Frontal cortex (tissue), 4 donors: ENCODE results near the gene ZNF385B. TPM values are rescaled to one million over a fixed set of nuclear protein-coding genes. Genes with fewer than 3 reads are reported as not detected.
"Not testable (repeated sequence)": the region's sequence is repeated elsewhere in the genome, so short reads cannot be mapped to it uniquely, and the experiment has no call there.

ENCODE experiments used
- DNase-seq, 2 donors: peaks; one replicate each; pipeline ENCODE4 v3.0.0; 2012; ENCODE audit warnings: low spot score in 2 of 2
- FAIRE-seq: peaks from 2 replicates; lab custom pipeline; 2012; peaks lifted over from hg19 to GRCh38; lab: Jason Lieb, UNC
- total RNA-seq: library from RNA; depleted of rRNA; stranded (reverse); fragments of >200 nt; gene quantifications from one replicate; pipeline ENCODE4 v1.2.3, GENCODE V29; 2014
- donor health status: control.
- donor health status: control.
- donor health status: control.

ZNF385B gene
- total RNA-seq, 1 donor from 2014 or later, result 7.7 TPM

DNA sequence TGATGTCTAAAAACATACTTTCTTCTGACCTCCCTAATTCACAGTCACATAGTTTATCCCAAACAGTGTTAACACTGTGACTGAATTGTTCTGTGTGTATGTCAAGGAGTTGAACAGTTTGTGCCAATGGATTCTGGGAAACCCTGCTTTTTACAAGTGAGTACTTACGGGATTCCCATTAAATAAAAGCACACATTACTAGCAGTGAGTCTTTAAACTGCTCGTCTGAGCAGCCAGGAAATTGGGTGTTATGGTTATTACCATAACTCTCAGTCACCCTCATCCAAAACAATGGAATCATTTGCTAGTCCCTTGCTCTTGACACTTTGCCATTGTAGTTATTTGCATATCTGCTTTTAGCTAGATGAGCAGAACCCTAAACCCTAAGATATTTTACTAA is 209.1 kb downstream of the ZNF385B start:
- DNase-seq (no peak), FAIRE-seq (no peak)

DNA sequence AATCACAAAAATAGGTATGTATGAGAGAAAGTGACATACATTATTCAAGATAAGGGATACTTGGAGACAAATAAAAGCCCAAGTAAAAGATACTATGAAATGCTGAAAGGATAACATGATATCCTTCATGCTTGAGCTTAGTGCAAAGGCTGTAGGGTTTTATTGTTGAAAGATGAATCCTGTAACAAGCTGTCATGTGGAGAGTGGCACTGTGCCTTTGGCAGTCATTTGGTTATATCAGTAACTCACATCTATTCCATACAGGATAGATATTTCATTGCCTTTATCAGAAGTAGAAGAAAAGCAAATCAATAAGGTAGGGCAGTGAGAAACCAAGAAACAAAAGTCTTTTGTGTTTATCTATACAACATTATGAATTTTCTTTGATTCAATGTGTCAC is 211.0 kb downstream of the ZNF385B start:
- no peak for FAIRE-seq
- DNase-seq, result no peak

DNA sequence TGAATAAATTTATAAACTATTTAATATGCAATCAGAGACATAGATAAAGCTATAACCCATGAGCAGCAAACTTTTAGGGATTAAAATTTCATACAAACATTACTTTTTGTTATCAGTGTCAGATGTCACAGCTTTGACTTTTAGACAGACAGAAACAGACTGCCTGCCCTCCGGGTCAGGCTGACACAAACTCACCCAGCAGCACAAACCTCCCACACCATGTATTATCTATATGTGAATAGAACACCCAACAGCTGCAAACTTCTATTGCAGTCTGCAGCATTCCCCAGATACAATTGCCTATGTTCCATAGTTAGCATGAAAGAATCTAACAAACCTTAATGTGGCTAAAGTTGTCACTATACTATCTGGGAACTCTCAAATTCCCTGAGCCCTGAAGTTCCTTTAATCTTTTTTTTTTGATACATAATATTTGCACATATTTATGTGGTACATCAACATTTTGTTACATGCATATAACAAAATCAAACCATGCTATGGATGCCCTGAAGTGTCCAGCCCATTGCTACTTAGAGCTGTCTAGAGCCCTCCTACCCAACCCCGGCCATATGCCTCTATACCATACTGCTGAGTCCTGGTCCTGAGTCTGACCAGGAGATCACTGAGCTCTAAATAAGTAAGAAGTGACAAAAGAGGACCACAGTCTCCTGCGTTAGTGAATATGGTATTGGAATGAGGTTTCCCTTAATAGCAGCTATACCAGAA is 214.4 kb downstream of the ZNF385B start:
- no peak for DNase-seq
- FAIRE-seq, result no peak

DNA sequence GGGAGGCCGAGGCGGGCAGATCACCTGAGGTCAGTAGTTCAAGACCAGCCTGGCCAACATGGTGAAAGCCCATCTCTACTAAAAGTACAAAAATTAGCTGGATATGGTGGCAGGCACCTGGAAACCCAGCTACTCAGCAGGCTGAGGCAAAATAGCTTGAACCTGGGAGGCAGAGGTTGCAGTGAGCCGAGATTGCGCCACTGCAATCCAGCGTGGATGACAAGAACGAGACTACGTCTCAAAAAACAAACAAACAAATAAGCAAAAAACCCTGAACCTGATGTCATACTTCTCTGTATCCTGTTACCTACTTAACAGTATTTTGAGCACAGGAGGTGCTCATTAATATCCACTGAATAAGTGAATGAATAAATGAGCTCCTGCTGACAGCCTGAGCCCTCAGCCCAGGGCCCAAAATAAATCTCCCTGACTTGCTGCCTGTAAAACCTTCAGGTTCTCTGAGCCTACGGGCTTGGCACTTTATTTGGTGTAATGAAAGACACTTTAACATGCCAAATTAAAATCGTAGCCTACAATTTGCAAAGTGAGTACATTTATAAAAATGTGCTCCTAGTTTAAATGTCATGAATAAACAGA is 215.1 kb downstream of the ZNF385B start:
- DNase-seq, result no peak
- no peak for FAIRE-seq

DNA sequence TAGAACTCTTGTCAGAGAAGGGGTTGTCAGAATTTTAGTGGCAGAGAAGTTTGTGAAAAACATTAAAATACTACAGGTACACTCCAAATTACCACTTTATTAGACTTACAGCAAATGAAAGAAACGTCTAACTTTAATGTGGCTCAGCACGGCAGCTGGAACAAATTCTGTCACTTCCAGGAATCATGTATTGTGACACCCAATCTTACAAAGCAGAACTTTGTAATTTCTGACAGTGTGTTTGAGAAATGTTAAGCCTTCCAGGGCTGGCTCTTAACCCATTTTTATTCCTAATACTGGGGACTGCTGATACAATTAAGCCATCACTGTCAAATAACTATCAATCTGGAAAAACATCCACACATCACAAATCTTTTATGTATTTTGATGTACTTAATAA is 216.4 kb downstream of the ZNF385B start:
- DNase-seq, result no peak
- FAIRE-seq, result no peak

DNA sequence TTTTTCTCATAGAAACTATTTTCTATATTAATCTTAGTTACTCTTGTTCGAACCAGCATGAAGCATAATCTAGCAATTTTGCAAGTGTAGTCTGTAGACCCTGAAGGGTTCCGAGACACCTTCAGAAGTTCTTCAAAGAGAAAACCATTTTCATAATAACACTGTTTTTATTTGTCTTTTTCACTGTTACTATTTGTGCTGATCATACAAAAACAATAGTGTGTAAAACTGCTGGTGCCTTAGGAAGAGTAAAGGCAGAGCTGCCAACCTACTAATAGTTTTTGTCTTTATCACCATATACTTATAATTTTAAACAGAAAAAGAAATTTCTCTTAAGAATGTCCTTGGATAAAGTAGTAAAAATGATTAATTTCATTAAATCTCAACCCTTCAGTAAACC is 218.9 kb downstream of the ZNF385B start:
- DNase-seq (no peak), FAIRE-seq (no peak)

DNA sequence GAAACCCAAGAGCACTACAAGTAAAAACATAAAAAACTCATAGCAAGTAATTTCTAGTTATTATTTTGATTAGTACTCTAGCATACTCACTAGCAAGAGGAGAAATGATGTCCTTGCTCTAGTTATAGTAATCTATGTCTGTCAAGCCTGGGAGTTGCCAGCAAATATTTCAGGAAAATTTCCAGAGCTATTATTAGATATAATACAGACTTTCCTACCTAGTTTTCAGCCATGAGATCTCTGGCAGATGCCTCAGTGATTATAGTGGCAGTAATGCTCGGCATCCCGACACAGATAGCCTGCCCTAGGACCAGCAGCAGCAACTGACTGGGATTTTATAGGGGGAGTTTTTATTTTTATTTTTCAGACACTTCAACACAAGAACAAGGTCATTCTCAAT is 224.4 kb downstream of the ZNF385B start:
- FAIRE-seq (no peak), DNase-seq (no peak)

DNA sequence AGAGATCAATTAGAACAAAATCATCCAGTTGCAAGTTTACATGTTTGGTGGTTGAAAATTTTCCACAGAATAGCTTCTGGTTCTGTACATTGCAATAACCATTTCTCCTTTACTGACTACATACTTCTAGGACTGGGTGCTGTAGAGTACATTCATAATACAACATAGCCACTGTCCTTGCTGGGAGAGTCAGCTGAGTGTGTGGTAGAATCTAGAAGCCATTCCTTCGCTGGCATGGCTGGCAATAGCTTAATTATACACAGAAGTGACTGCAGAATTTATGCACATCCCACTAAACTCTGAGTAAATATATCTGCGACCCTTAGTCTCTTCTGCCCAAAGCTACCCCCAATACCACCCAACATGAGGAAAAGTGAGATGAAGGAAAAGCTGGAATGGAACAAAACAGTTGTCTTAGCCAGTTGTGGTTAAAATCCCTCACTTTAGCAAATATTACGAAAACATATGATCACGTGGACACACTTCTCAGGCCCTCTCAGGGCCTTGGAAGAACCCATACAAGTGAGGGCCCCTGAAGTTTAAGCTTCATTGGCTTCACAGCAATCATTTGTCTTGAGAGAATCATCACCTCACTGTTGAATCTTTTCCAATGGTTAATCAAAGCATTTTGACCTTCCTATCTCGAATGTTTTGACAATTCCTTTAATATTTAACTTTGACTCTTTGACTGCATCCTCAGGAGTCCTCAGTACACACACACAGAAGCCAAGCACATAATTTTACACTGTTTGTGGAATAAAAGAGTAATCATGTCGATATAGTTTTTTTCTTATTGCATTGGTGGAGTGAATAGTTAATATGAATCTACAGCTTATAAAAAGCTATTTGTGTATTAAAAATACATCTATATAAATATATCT is 225.1 kb downstream of the ZNF385B start:
- DNase-seq, result no peak
- no peak for FAIRE-seq

DNA sequence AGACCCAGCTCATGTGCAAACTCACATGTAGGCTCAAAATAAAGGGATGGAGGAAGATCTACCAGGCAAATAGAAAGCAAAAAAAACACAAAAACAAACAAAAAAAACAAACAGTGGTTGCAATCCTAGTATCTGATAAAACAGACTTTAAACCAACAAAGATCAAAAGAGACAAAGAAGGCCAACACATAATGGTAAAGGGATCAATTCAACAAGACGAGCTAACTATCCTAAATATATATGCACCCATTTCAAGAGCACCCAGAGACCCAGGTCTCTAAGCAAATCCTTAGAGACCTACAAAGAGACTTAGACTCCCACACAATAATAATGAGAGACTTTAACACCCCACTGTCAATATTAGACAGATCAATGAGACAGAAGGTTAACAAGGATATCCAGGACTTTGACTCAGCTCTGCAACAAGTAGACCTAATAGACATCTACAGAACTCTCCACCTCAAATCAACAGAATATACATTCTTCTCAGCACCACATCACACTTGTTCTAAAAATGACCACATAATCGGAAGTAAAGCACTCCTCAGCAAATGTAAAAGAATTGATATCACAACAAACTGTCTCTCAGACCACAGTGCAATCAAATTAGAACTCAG is 229.5 kb downstream of the ZNF385B start:
- not testable (repeated sequence) for FAIRE-seq

DNA sequence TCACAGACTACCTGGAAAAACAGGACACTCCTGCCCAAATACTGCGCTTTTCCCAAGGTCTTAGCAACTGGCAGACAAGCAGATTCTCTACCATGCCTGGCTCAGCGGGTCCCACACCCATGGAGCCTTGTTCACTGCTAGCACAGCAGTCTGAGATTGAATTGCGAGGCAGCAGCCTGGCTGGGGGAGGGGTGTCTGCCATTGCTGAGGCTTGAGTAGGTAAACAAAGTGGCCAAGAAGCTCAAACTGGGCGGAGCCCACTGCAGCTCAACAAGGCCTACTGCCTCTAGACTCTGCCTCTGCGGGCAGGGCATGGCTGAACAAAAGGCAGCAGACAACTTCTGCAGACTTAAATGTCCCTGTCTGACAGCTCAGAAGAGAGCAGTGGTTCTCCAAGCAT is 231.6 kb downstream of the ZNF385B start:
- FAIRE-seq, DNase-seq: not testable (repeated sequence)

More for the DNA sequence above, 229.5 kb downstream of the ZNF385B start:
- not testable (repeated sequence) for DNase-seq

DNA sequence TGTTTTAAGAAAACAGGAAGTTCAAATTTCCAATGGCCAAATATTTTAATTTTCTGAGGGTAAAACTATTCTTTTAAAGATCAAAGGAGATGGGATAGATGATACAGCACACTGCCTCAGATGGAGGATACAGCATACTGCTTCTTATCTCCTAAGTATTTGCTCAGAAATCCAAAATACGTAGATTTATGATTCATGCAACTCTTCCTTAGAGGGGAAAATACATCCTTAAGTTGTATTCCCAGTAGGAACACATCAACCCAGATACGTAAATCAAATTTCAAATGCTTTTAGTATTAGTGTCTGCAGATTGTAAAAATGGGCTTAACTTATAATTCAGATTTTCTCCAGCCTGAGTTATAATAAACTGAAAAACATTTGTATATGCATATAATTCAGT is 235.2 kb downstream of the ZNF385B start:
- FAIRE-seq (no peak), DNase-seq (no peak)

DNA sequence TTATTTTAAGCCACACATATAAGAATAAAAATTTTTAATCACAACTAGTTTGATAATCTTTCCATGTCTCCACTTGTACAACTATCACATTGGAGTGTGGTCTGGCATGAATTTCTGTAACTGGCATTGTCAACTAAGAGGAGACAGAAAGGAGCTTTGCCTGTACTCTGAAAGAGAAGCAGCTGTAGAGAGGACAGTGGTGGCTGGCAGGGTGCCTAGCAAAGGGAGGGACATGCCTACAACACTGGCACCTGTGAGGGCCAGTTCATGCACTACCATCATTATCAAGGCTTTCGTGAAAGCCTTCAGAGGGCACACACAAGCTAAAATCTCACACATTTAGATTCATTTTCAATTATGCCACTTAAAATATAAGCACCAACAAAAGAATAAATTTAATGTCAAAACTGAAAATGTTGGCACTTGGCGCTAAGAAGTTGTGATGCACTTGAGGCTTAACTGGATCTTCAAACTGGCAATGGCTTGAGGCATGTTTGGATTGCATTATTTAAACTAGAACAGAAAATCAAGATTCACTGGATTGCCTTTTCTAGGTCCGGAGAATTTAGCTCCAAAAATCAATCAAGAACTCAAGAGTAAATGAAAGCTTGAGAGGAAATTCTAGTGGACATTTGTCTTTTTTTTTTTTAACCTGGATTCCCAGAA is 238.6 kb downstream of the ZNF385B start:
- no peak for DNase-seq
- no peak for FAIRE-seq

DNA sequence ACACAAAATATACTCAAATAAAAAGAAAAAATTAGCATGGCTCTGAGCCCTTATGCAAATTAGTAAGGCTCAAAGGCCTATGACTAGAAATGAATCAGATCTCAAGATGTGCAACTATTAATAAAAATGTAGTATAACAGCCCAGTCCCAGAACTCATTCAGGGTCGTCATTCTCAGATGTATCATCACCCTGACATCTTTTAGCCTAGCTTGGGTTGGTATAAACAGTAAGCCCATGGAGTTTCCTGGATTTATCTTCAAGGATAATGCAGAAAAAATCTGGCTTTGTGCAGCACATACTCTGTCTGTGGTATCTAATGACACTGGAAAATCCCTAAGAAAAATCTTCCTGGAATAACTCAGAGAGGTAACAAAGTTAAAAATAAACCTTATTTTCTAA is 239.3 kb downstream of the ZNF385B start:
- DNase-seq (no peak), FAIRE-seq (no peak)

DNA sequence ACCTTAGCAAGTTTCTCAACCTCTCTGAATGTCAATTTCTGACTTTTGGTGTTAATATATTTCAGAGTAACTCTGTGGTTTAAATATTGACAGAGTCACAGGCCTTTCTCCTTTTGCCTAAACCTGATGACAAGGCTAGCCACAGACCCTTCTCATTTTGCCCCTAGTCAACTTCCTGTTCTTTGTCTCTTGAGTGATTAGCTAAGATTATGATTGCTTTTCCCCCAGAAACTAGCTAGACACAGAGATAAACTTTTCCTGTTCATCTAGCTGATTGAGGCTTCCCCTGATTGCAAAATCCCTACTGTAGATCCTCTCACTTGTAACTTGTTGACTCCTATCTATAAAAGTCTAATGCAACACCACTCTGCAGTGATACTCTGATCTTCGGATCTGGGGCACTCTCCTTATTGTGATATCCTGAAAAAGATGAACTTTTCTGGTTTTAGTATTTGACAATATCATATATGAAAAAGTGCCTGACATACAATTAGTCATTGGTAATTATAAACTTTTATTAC is 241.4 kb downstream of the ZNF385B start:
- no peak for DNase-seq
- no peak for FAIRE-seq

DNA sequence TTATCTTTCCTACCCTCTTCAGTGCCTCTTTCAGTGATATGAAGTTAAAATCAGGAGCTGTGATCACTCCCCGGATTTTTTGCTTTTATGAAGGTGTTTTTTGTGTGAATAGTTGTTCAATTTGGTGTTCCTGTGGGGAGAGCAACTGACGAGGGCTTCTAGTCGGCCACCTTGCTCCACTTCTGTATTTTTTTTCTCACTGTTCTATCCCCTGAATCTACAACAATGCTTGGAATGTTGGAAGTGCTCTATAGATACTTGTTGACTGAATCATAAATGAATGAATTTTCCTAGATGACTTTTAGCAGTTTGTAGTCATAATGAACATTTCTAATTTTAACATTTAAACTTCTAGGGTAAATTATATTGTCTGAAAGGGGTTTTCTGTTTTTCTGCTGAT is 247.3 kb downstream of the ZNF385B start:
- no peak for FAIRE-seq

DNA sequence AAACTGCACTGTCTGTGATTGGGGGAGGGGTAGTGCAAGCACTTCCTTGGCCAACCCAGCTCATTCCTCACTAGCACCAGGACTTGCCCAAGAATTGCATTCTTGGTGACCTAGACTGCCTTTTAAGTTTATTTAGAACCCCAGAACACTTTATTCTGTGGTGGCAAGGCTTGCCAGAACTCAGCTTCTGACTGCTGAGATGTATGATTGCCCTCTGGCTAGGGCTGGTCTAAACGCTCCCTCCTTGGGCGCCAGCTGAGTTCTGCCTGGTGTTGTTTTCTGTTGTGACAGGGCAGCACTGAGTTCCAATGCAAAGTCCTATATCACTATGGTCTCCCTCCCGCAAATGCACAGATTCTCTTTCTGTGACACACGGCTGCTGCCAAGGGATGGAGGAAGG is 247.7 kb downstream of the ZNF385B start:
- no peak for DNase-seq

More for the DNA sequence above, 247.3 kb downstream of the ZNF385B start:
- no peak for DNase-seq

DNA sequence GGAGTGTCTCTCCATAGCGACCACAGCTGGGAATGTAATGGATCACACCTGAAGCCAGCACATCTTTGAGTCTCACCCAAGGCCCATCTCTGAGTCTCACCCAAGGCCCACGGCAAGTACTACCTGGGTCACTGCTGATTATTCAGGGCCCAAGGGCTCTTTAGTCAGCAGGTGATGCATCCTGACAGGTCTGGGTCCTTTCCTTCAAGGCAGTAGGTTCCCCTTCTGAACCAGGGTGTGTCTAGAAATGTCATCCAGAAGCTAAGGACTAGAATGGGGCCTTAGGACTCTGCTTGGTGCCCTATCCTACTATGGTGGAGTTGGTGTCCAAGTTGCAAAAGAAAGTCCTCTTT is 248.1 kb downstream of the ZNF385B start:
- DNase-seq (no peak), FAIRE-seq (no peak)

More for the DNA sequence above, 247.7 kb downstream of the ZNF385B start:
- FAIRE-seq, result no peak

DNA sequence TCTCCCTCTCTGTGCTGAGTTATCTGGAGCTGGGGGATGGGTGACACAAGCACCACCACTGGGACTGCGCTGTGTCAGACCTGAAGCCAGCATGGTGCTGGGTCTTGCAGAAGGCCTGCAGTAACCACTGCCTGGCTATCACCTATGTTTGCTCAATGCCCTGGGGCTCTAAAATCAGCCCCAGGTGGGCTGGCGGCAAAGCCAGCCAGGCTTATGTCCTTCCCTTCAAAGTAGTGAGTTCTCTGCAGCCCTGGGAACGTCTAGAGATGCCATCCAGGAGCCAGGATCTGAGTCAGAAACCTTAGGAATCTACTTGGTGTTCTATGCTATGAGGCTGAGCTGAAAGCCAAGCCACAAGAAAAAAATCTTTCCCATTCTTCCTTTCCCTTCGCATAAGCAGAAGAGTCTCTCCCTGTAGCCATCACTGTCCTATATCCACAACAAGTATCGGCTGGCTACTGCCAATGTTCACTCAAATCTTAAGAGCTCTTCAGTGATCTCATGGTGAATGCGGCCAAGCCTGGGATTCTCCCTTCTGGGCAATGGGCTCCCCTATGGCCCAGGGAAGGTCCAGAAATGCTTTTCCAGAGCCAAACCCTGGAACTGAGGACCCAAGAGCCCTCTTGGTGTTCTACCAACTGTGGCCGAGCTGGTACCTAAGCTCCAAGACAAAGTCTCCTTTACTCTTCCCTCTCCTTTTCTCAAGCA is 248.7 kb downstream of the ZNF385B start:
- DNase-seq (no peak), FAIRE-seq (no peak)

DNA sequence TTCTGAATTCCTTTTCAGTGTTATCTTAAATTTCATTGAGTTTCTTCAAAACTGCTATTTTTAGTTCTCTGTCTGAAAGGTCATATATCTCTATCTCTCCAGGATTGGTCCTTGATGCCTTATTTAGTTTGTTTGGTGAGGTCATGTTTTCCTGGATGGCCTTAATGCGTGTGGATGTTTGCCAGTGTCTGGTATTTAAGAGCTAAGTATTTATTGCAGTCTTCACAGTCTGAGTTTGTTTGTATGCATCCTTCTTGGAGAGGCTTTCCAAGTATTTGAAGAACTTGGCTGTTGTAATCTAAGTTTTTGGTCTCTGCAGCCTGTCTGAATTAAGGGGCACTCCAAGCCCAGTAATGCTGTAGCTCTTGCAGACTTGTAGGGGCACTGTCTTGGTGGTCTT is 249.3 kb downstream of the ZNF385B start:
- DNase-seq (no peak), FAIRE-seq (no peak)
